Fibroblast of mammary gland (primary cell): ENCODE measurements around the gene WDR72.
"Not testable (repeated sequence)": the region's sequence is repeated elsewhere in the genome, so short reads cannot be mapped to it uniquely, and the experiment has no call there.

Experiments used
- DNase-seq: peaks from one replicate; pipeline ENCODE4 v3.0.0-alpha.2; 2010; ENCODE audit warnings: low read depth
- H3K4me3 ChIP-seq: 2 replicates; pipeline ENCODE4 v1.5.1; 2011; ENCODE audit warnings: low read depth, mild to moderate bottlenecking, low read length, moderate library complexity; ENCODE audit not compliant: control insufficient read depth
- TF ChIP-seq, protein P1 (sequence below): conservative IDR thresholded peaks from 2 replicates; pipeline ENCODE4 v1.5.1; 2011; ENCODE audit warnings: low read depth, low read length, inconsistent platforms; ENCODE audit not compliant: control insufficient read depth, insufficient read depth

WDR72 gene

GRCh38 chr15:53786401-53786800 is 26.9 kb upstream of the WDR72 start:
- no peak overlapping the region for H3K4me3 ChIP-seq
- DNase-seq, result no peak
- TF ChIP-seq, protein P1, sequence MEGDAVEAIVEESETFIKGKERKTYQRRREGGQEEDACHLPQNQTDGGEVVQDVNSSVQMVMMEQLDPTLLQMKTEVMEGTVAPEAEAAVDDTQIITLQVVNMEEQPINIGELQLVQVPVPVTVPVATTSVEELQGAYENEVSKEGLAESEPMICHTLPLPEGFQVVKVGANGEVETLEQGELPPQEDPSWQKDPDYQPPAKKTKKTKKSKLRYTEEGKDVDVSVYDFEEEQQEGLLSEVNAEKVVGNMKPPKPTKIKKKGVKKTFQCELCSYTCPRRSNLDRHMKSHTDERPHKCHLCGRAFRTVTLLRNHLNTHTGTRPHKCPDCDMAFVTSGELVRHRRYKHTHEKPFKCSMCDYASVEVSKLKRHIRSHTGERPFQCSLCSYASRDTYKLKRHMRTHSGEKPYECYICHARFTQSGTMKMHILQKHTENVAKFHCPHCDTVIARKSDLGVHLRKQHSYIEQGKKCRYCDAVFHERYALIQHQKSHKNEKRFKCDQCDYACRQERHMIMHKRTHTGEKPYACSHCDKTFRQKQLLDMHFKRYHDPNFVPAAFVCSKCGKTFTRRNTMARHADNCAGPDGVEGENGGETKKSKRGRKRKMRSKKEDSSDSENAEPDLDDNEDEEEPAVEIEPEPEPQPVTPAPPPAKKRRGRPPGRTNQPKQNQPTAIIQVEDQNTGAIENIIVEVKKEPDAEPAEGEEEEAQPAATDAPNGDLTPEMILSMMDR, result no peak

DNA sequence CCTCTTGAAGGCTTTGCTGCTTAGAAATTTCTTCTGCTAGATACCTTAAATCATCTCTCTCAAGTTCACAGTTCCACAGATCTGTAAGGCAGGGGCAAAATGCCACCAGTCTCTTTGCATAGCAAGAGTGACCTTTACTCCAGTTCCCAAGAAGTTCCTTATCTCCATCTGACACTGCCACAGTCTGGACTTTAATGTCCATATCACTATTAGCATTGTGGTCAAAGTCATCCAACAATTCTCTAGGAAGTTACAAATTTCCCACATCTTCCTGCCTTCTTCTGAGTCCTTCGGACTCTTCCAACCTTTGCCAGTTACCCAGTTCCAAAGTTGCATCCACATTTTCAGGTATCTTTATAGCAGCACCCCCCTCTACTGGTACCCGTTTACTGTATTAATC is 25.8 kb upstream of the WDR72 start:
- H3K4me3 ChIP-seq, DNase-seq: not testable (repeated sequence)

DNA sequence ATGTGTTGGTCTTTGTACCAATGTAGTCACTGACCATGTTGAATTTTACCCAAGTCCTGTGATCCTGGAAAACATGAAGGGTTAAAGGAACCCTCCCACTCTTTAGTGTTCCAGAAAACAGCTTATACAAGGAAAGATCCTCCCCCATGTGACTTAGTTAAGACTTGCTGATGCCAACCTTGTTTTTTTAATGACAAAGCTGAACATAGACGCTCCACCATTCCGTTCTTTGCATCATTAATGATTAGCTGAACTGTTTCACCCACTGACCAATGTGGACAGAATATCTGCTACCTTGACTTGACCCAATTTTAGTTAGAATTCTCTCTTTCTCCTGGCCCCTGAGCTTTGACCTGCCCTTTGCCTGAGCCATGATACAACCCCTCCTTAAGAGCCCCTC is 3.5 kb upstream of the WDR72 start:
- TF ChIP-seq, protein P1, result no peak
- DNase-seq, result no peak
- no peak overlapping the region for H3K4me3 ChIP-seq

GRCh38 chr15:53758412-53758811 is 1.1 kb downstream of the WDR72 start:
- no peak for DNase-seq
- TF ChIP-seq, protein P1, result no peak
- H3K4me3 ChIP-seq, result no peak overlapping the region

- TF ChIP-seq, protein P1, result no peak
- no peak for DNase-seq
- H3K4me3 ChIP-seq, result no peak overlapping the region
These were observed 1.6 kb downstream of the WDR72 start for GRCh38 chr15:53757906-53758305.

- TF ChIP-seq, protein P1, result no peak
- no peak overlapping the region for H3K4me3 ChIP-seq
- no peak for DNase-seq
These were observed 5.7 kb downstream of the WDR72 start for GRCh38 chr15:53753813-53754212.

DNA sequence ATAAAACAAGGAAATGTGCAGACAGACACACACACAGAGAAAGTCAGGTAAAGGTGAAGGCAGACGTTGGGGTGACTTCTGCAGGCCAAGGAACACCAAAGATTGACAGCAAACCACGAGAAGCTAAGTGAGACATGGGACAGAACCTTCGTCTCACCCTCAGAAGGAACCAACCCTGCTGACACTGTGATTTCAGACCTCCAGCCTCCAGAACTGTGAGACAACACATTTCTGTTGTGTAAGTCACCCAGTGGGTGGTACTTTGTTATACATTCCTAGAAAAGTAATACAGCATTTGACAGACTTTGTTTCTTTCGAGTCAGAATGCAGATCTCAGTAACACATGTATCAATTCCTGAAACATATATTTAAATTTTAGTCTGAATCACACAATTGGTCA is 7.1 kb downstream of the WDR72 start:
- TF ChIP-seq, protein P1, result no peak
- DNase-seq, result no peak
- no peak overlapping the region for H3K4me3 ChIP-seq
